Measurements from ENCODE around the gene AGK.

DNA sequence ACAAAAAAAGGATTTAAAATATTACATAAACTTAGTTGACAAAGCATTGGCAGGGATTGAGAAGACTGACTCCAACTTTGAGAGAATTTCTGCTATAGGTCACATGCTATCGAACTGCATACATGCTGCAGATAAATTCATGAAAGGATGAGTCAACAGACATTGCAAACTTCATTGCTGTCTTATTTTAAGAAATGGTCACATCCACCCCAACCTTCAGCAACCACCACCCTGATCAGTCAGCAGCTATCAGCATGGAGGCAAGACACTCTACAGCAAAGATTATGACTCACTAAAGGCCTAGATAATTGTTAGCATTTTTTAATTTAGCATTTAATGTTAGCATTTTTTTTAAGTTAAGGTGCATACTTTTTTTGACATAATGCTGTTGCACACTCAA lies 73.6 kb downstream of the AGK start:
- TF ChIP-seq, protein P1, sequence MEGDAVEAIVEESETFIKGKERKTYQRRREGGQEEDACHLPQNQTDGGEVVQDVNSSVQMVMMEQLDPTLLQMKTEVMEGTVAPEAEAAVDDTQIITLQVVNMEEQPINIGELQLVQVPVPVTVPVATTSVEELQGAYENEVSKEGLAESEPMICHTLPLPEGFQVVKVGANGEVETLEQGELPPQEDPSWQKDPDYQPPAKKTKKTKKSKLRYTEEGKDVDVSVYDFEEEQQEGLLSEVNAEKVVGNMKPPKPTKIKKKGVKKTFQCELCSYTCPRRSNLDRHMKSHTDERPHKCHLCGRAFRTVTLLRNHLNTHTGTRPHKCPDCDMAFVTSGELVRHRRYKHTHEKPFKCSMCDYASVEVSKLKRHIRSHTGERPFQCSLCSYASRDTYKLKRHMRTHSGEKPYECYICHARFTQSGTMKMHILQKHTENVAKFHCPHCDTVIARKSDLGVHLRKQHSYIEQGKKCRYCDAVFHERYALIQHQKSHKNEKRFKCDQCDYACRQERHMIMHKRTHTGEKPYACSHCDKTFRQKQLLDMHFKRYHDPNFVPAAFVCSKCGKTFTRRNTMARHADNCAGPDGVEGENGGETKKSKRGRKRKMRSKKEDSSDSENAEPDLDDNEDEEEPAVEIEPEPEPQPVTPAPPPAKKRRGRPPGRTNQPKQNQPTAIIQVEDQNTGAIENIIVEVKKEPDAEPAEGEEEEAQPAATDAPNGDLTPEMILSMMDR (conservative IDR thresholded peaks at IDR 0.05) = no peak
- TF ChIP-seq EZH2 (IDR thresholded peaks at IDR 0.05; ENCODE audit: low read depth) = no peak

All from PC-9 (cell line).